ENCODE measurements around the gene GHR.

GRCh38 chr5:42768106-42768504 is 344.9 kb downstream of the GHR start:
- TF ChIP-seq EZH2 (IDR thresholded peaks at IDR 0.05; ENCODE audit: low read length) = no peak
- no peak for TF ChIP-seq CTCF (optimal IDR thresholded peaks at IDR 0.05 in 1 of 3, IDR thresholded peaks at IDR 0.05 in 1 of 3, conservative IDR thresholded peaks at IDR 0.05 in 1 of 3; ENCODE audit: extremely low read depth in 1 of 3, insufficient read depth in 2 of 3, low read length in 3 of 3)
